Bone marrow (tissue), 2 donors: ENCODE measurements around the gene ATG7.

ENCODE experiments used
- DNase-seq, 2 donors: peaks; one replicate each; lab custom pipeline; 2025; lab: John Stamatoyannopoulos, UW

The ATG7 gene

DNA sequence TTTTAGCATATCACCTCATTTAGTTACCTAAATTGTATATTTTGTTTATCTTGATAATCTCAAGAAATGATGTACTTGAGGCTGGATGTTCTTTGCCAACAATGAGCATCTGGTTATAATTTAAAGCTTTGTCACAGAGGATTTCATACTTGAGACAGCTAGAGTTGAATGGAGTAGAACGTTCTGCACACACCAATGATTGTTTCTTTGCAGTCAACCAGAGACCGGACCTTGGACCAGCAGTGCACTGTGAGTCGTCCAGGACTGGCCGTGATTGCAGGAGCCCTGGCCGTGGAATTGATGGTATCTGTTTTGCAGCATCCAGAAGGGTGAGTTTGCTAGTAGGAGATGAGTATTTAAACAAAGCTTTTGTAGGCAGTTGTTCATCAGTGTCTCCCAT lies 90.4 kb downstream of the ATG7 start:
- DNase-seq: no peak

DNA sequence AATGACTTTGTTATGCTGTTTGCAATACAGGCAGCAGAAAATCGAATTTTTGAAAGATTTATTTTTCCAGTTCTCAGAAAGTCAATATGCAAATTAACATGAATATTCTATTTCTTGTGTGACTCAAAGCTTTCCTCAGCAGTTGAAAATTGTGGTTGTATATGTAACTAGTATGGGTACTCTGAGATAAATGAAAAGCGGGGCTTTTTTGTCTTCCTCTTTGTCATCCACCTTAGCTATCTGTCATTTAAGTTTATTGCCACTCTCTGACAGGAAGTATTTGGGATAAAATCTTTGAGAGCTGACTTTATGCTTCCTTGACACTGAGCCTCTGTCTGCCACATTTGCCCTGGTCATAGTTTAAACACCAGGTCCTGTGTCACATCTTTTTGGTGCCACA lies 91.5 kb downstream of the ATG7 start:
- no peak for DNase-seq

DNA sequence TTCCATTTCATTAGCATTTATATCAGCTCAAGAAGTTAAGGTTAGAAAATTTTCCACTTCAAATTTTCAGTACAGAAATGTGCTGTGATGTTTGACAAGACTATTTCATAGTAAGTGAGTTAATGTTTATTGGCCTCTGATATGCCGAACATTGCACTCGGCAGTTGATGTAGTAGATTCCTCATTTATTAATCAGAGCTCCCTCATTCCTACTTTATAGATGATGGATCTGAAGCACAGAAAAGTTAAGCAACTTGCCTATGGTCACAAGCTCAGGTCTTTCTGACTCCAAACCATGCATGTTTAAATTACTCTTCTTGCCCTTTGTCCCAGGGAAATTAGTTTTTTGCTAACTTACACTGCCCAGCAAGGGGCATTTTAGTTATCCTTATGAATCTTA lies 92.0 kb downstream of the ATG7 start:
- no peak for DNase-seq

DNA sequence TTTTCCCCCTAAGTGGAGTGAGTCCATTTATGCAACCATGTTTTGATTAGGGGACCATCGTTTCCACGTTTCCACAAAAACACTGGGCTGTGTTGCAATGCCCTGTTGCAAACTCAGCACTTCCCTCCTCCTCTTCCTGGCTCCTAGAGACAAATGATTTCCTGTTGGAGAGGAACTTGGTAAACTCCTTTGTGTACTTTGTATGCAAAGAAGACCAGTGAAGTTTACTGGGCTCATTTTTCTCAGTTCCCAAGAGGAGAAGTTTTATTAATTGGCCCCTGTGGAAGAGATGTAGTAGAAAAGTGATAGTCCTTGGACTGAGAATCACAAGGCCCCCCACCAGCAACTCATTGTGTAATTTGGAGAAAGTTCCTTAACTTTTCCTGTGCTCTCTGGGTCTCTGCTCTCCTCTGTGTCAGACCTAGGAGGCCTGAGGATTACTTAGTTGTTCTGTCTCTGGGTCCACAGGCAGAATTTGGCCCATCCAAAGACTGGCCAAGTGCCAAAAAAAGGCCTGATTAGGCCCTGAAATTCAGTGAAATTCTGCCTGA lies 95.0 kb downstream of the ATG7 start:
- no peak for DNase-seq

DNA sequence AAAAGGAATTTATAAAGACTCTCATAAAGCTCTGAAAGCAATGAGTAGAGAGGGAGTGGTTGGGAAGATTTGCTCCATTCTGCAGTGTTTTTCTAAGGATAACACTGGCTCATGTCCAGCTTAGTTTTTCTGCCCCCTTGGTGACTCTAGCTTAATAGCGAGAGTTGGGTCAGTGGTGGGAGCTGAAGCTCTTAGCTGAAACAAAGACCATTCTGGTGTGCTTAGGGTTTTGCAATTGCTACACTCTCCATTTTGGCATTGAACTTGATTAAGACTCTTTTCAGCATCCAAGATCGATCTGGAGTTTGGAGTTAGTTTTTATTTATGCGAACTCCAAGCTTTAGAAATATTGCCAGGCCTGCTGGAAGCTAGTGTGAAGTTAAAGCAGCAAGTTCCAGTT lies 98.0 kb downstream of the ATG7 start:
- DNase-seq: no peak

DNA sequence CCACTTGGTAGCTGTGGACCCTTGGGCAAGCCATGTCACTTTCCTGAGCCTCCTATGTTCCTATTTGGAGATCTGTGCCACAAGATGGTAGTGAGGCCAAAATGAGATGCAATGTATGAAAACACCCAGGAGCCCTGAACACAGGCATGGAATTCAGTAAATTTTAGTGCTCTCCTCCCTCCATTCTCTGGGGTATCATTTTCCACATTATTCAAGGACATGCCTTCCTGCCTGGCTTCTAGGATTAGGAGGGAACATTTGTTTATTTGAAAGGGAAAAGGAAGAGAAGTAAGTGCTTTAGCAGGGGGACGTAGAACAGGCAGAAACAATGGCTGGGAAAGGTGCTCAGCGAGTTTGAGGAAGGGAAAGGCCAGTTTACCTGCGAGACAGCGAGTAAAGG lies 98.8 kb downstream of the ATG7 start:
- DNase-seq: no peak

DNA sequence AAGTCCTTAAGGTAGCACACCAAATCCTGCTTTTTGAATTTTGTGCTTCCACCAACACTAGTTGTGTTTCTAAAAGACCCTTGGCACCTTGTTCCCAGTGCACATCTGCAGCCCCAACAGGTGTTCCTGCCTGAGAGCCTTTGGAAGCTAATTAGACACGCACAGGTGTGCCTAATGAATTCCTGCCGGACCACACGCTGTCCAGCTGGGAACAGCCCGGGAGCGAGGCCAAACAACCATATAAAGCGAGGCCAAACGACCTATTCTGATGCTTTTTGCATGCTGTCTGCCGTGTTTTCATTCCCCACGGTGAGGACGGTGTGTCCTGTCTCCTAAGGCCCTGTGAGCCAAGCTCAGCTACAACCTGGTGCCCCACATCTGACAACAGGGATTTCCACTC lies 99.5 kb downstream of the ATG7 start:
- no peak for DNase-seq

DNA sequence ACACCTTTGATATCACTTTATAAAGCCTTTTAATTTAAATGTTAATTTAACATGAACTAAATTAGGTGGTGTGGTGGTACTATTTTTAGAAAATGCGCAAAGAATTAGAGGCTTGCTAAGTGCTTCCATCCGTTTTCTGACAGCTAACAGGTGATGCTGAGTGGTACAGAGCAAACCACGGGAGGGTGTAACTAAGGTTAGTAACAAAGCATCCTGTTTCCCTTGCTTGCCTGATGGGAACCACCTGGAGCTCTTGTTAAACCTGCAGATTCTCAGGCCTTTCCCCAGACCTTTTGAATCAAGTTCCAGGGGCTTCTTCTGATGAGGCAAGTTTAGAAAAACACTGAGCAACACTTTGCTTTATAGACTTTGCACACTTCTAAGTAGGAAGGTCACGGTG lies 101.0 kb downstream of the ATG7 start:
- DNase-seq: no peak

DNA sequence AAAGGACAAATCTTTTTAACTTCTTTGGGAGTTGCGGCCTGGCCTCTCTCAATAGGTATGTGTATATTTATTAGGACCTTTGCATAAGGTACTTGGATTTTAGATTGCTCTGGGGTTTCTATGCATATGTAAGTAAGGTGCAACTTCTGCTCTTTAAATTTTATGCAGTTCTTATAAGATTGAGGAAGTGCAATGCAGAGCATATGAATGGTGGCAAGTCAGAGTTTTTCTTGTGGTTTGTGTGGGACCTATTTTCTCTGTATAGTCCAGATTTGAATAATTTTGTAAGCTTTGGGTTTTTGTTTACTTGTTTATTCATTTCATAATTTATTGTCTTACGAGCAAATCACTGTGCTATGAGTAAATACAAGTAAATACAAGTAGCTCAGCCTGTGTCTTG lies 101.5 kb downstream of the ATG7 start:
- DNase-seq: no peak

DNA sequence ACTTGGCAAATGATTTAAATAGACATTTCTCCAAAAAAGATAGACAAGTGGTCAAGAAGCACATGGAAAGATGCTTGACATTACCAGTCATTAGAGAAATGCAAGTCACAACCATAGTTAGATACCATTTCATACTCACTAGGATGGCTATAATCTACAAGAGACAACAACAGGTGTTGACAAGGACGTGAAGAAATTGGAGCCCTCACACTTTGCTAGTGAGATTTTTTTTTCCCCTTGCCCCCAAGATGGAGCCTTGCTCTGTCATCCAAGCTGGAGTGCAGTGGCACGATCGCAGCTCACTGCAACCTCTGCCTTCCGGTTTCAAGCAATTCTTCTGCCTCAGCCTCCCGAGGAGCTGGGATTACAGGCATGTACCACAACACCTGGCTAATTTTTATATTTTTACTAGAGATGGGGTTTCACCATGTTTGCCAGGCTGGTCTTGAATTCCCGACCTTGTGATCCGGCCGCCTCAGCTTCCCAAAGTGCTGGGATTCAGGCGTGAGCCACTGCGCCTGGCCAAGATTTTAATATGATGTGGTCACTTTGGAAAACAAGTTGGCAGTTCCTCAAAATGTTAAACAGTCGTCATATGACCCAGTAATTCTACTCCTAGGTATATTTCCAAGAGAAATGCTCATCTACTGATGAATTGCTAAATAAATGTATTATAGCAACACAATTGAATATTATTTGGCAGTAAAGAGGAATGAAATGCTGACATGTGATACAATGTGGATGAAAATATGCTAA lies 103.3 kb downstream of the ATG7 start:
- no peak for DNase-seq

DNA sequence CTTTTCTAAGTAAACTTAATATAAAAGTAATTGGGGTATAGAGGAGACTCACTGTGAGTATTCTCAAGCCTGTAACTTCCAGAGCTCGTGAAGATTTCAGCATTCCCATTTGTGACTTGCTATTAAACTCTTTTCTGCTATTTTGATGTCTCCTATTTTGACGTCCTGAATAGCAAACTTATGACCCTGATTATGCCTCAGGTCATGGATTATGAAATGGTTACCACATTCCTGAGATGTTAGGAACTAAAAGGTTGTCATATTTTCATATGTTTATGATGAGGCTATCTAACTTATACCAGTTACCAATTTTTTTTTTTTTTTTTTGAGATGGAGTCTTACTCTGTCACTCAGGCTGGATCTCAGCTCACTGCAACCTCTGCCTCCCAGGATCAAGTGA lies 105.5 kb downstream of the ATG7 start:
- DNase-seq: no peak

DNA sequence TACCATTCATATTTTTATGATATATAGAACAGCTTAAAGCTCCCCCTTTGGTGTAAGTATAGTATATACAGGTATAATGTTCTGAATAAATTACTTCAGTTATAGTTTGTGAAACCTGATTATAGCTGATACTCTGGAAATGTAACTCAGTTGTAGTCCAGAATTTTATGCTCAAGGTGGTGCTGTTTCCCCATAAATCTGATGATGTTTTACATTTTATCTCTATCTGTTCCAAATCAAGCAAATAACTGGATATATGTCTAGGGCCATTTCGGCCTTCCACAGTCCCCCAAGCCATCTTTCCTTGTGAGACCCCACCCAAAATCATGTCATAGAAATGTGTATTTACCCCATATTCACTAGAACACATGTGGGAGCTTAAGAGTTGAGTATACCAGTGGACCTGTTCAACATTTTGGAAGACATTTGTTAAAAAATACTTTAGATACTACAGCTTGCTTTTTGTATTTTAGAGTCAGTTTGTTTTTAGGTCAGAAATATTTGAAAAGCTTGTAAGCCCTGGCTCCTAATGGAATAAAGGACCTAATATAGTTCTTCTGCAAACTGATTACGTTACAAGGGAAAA lies 107.1 kb downstream of the ATG7 start:
- DNase-seq: peak in 1 of 2 donors; percentile 25

DNA sequence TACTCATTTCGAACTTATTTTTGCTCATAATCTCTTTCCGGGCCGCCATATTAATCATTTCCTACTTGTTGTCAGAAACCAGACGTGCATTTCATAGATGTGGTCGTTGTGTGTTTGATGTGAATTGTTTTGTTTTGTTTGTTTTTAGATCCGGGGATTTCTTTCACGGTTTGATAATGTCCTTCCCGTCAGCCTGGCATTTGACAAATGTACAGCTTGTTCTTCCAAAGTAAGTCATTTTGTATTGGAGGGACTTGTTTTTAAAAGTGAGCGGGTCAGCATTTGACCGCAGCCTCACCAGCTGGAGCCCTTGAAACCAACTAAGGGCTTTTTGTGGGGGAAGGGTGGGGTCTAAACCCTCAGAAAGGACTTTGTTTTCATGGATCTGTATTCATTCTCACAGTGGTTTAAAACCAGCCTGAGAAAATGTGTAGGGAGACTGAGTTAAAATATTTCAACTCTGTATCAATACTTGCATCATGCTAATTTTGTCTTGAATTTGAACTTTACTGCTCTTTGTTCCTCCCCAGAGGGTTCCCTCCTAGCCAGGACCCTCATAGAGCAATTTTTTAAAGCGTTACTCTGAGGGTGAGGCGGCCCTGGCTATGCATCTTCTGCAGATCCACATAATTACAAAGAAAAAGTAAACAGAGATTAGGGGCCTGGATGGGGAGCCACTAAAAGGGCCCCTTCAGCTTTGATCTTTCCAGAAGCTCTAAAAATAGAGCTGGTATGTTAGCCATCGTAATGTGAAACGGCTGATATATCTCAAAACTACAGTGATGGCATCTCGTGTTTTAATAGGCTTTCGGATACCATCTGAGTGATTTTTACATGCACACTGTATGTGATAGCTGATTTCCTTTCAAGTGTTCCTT lies 107.9 kb downstream of the ATG7 start:
- no peak for DNase-seq

DNA sequence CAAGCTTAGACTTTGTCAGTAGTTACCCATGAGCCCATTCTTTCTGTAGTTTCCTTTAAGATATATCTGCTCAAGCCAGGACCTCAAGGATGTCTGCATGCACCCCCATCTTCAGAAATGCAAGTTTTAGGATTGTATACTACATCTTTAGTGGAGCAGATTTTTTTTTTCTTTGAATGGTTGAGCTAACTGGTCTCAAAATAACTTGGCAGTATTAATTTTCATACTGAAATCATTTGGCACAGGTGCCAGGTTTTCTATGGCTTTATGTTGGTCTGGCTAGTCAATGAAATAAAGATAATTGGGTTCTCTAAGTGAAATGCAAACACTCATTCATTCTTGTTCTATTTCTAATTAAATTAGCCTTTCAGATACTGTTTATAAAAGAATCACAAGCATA lies 108.9 kb downstream of the ATG7 start:
- no peak for DNase-seq

DNA sequence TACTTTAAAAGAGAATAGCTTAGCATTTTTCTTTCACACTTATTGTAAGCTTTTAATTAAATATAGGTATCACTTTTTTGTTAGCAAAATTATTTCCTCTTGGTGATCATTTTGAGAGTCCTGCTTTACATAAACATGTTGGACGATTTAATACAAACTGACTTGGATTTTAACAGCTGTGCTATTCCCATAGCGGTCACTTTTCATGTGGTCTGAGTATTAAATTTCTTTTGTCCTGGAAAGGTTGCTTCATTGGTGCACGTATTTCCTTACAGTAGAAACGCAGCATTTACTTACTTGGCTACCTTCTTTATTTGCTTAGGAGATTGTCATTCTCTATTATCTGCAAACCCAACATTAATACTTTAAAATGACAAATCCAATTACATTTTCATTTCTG lies 109.4 kb downstream of the ATG7 start:
- no peak for DNase-seq

DNA sequence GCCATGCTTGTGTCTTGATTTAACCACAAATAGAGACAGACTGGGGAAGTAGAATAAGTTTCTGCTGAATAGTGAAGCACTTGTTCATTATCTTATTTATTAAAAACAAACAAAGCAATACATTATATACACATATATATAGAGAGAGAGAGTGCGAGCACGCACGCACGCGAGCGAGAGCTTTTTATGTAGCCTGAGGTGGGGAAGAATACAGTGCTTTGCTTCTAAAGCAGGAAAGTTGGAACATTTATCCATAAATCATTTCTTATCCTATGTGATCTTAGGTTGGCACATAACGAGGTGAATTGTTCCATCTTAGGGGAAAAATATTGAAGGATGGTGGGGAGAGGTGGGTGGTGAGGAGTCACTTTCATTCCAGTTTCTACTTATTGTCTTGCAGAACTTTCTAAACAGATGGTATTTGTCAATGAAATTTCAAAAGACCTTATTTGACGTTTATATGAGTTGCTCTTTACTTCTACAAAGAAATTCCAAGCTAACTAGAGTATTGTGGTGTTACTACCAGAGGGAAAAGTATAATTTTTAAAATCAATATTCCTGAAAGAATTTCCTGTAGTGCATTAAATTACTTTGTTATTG lies 110.0 kb downstream of the ATG7 start:
- no peak for DNase-seq

DNA sequence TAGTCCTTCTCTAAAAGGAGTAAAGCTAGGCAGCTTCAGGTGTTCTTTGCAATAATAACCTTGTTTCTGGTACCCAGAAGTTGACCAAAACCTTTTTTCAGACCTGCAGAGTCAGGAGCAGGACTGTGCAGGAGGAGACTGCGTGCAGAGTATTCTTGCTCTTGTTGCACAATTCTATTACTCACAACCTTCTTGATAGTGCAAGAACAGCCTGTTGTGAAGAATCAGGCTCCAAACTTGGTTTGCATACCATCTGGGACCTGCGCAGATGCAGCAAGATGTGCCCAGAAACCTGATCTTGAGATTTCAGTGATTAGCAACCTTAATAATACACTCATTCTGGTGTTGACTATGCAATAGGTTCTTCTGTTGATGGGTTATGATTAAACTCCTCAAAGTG lies 111.9 kb downstream of the ATG7 start:
- DNase-seq: no peak

DNA sequence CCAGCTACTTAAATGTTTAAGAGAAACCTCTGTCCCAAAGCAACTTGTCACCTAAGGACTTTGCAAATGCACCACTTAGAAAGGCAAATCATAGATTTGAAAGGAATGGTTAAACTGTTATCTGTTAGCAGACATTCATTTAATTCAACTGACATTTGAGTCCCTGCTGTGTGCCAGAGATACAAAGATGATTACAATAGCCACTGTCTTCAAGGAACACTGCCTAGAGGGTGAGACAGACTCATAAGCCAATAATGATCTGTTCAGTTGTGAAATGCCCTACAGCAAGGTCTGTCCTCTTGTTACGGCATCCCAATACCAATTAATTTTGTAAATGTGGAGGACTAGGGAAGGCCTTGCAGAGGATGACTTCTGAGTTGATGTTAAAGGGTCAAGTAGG lies 113.1 kb downstream of the ATG7 start:
- no peak for DNase-seq

DNA sequence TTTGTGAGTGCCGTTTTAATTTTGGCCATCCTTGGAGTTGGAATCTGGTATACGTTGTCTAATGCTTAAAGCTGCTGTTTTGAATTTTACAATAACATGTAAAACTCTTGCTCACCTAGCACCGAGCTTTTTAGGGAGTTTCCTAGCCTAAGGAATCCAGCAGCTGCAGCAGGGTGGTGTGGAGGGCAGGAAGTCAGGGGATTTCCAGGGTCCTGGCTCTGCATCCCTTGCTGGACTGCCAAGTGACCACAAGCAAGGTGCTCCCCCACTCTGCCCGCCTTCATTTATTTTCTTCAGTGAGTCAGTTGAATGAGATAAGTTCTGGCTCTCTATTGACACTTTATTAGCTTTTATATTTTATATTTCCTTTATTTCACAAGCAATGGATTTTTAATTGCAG lies 113.7 kb downstream of the ATG7 start:
- DNase-seq: no peak

DNA sequence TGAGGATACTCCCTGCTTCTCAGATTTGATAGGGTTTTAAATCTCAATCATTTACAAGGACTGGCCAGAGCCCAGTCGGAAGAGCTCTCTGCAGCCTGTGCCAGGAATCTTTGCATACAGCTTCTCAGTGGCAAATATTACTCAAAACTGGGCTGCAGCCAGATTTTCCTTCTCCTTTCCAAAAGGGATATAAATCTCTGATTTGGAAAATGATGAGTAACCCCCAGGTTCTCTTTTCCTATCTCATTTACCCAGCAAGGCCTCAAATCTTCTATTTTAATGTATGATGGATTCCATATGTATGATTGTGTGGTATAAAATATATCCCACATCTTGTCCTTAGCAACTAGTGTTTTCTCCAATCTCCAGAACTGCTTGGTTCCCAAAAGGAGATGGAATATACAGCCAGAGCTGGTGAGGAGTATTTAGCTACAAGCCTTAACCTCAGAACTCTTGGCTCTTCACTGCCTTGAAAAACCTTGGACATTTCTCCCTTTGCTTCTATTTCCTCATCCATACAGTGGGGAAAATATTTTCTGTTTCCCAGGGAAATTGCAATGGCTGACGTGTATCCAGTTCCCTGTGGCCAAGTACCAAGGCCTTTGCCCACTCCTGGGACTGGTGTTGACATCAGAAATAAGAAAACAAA lies 114.4 kb downstream of the ATG7 start:
- DNase-seq: no peak

DNA sequence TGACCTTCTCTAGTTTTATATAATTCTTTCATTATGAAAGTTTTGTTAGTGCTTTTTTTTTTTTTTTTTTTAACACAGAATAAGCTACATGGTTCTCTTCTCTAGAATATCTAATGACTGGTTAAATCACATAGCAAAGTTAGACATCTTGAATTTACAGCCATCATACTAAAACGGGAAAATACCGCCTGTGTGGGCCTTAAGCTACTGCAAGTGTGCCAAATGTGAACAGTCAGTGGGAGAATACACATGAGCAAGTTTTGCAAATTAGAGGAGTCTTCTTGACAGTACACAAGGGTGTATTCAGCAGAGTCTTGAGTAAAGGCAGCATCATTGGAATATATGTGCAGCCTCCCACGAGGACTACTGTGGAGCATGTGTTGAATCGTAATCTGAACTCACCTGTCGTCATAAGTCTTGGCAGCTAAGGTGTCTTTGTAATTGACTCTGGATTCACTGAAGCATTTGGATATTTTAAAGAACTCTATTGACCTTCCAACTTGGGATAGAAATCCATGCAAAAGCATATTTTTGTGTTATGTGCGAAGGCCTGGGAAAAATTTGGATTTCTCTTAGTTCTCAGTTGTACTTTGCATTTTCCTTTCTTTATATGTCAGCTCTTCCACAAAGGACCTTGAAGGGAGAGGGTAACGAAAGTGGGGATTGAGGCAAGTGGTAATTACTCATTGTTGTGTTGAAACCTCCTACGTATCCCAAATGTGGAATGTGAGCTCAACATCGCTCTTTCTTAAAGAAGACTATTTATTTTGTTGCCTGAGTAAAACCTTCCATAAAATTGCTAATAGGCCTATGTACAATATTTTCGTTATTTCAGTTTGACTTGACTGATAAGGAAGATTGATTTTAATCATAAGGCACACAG lies 117.4 kb downstream of the ATG7 start:
- no peak for DNase-seq
